CD4-positive, CD25-positive, alpha-beta regulatory T cell (primary cell): ENCODE data around the gene FGD5. TPM values are rescaled to one million over a fixed set of nuclear protein-coding genes. Genes with fewer than 3 reads are reported as not detected.
A peak's percentile ranks its signal among the peaks of the same experiment; 100 is the strongest.

Experiments
- ATAC-seq, 2 donors: fragments of 150-1000 bp; cut with Tn5 transposase; one replicate each; pipeline ENCODE4 v1.10.0; 2021; ENCODE audit warnings: low read depth in 2 of 2, moderate number of reproducible peaks in 2 of 2, moderate library complexity in 1 of 2
- DNase-seq, 3 donors: peaks; one replicate each; pipeline versions ENCODE4 v3.0.0 to v3.0.0-alpha.2; 2012 to 2022; ENCODE audit warnings: mixed read lengths in 1 of 3
- H3K27ac ChIP-seq: one replicate; pipeline ENCODE4 v1.7.0; 2013; ENCODE audit warnings: mild to moderate bottlenecking, low read length; ENCODE audit not compliant: insufficient read depth, poor library complexity, severe bottlenecking
- H3K27me3 ChIP-seq: one replicate; pipeline ENCODE4 v1.7.0; 2013; ENCODE audit warnings: low read length; ENCODE audit not compliant: control insufficient read depth, insufficient read depth
- H3K36me3 ChIP-seq: one replicate; pipeline ENCODE4 v1.7.0; 2013; ENCODE audit warnings: mild to moderate bottlenecking, low read length, moderate library complexity; ENCODE audit not compliant: control insufficient read depth, insufficient read depth
- H3K4me1 ChIP-seq: 2 replicates; pipeline ENCODE4 v1.7.0; 2013; ENCODE audit warnings: mild to moderate bottlenecking, low read length; ENCODE audit not compliant: insufficient read depth, control insufficient read depth, poor library complexity, severe bottlenecking
- H3K4me3 ChIP-seq: one replicate; pipeline ENCODE4 v1.7.0; 2013; ENCODE audit warnings: low read depth, mild to moderate bottlenecking, low read length, moderate library complexity
- H3K9me3 ChIP-seq, 2 experiments: 1 replicate in 1 of 2; 2 replicates in 1 of 2; pipeline ENCODE4 v1.7.0; 2013; ENCODE audit warnings: low read length in 2 of 2, mild to moderate bottlenecking in 1 of 2, moderate library complexity in 1 of 2; ENCODE audit not compliant: control insufficient read depth in 2 of 2
- H3K27ac Mint-ChIP-seq, 3 donors: one replicate each; pipeline ENCODE4 v1.8.0; 2020 to 2022; ENCODE audit warnings: mild to moderate bottlenecking in 3 of 3, mixed read lengths in 3 of 3, moderate library complexity in 2 of 3
- H3K27me3 Mint-ChIP-seq: one replicate; pipeline ENCODE4 v1.8.0; 2022; ENCODE audit warnings: mild to moderate bottlenecking, mixed read lengths
- H3K36me3 Mint-ChIP-seq: one replicate; pipeline ENCODE4 v1.8.0; 2020; ENCODE audit warnings: mixed read lengths
- H3K4me1 Mint-ChIP-seq, 4 donors: one replicate each; pipeline ENCODE4 v1.8.0; 2020 to 2022; ENCODE audit warnings: mixed read lengths in 4 of 4, mild to moderate bottlenecking in 1 of 4
- H3K4me3 Mint-ChIP-seq, 4 donors: one replicate each; pipeline ENCODE4 v1.8.0; 2020 to 2022; ENCODE audit warnings: mild to moderate bottlenecking in 4 of 4, mixed read lengths in 4 of 4, moderate library complexity in 3 of 4
- H3K9me3 Mint-ChIP-seq, 7 donors: one replicate each; pipeline ENCODE4 v1.8.0; 2020 to 2022; ENCODE audit warnings: mixed read lengths in 7 of 7, mild to moderate bottlenecking in 3 of 7, moderate library complexity in 2 of 7
- polyA plus RNA-seq, 4 donors: library from polyadenylated mRNA; unstranded; fragments of 300-500 nt; fragmentation: Illumina TruSeq; gene quantifications; one replicate each; pipeline ENCODE4 v1.2.3, GENCODE V29; 2021
- total RNA-seq: library from RNA; stranded (reverse); gene quantifications from one replicate; pipeline ENCODE4 v1.2.3, GENCODE V29; 2022

The FGD5 gene
- total and polyA plus RNA-seq, 5 donors from 2014 or later: 0.13 to 0.79 TPM; not detected in 3

DNA sequence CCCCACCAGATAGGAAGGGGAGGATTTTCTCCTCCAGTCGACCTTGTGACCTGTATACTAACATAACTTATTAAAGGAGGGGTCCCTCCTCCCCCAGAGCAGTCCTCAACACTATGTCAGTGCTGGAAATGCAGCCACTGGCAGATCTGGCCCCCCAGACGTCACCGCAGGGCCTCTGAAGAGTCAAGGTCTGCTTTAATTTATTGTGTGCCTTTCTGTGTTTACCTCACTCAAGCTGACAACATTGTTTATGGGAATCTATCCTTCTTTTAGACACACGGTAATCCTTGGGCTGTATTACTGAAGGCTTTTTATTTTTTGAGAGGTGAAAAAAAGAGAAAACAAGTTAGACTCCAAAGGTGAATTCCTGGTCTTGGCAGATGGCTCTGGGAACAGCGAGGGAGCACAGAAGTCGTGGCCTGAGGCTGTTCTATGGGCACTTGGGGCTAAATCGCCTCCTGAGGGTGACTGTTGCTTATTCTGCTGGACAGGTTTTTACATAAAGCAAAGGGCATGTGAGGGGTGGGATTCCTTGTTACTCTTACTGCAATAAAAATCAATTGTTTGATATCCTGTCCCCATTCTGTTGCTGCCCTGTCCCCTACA, 115.2 kb downstream of the FGD5 start:
- Mint-ChIP-seq H3K36me3 (no peaks in the 10 kb centered on the region), H3K9me3 (no peaks in the 10 kb centered on the region), H3K27ac (no peak overlapping the region)

DNA sequence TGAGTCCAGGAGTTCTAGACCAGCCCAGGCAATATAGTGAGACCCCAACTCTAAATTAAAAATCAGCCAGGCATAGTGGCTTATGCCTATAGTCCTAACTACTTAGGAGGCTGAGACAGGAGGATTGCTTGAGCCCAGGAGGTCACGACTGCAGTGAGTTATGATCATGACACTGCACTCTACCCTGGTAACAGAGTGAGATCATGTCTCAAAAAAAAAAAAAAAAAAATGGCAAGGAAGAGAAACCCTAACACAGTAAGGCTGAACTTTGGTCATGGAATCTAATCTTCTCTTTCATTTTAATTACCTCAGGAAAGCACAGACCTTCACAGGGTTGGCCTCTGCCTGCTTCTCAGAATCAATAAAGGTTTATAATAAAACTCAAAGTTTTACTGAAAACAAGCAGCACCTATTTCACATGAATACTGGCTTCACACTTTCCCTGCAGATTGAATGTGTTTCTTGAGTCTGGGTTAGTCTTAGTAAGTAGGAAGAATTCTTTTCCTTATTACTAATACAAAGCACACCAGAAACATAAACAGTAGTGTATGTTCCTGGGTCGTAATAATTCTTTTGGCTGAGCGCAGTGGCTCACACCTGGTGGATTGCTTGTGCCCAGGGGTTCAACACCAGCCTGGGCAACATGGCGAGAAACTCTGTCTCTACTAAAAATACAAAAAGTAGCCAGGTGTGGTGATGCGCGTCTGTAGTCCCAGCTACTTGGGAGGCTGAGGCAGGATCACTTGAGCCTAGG, 117.0 kb downstream of the FGD5 start:
- Histone ChIP-seq H3K27me3 (no peaks in the 10 kb centered on the region), H3K4me1 (no peaks in the 10 kb centered on the region), H3K4me3 (no peak overlapping the region), H3K36me3 (peaks cover 3% of the 10 kb centered on the region), H3K9me3 (no peaks in the 10 kb centered on the region), H3K27ac (no peak overlapping the region)
- H3K36me3 Mint-ChIP-seq: no peaks in the 10 kb centered on the region
- H3K4me3 Mint-ChIP-seq: no peak overlapping the region
- no peaks in the 10 kb centered on the region for H3K27me3 Mint-ChIP-seq
- peaks cover 0 to 6% (median 0%) of the 10 kb centered on the region in 4 donors for H3K4me1 Mint-ChIP-seq
- ATAC-seq: no peak
- H3K27ac Mint-ChIP-seq: no peak overlapping the region
- DNase-seq: no peak
- H3K9me3 Mint-ChIP-seq: no peaks in the 10 kb centered on the region

More for the DNA sequence above, 115.2 kb downstream of the FGD5 start:
- ATAC-seq (no peak), DNase-seq (no peak)
- Histone ChIP-seq H3K36me3 (no peaks in the 10 kb centered on the region), H3K4me3 (no peak overlapping the region), H3K27me3 (no peaks in the 10 kb centered on the region), H3K27ac (no peak overlapping the region), H3K9me3 (no peaks in the 10 kb centered on the region), H3K4me1 (no peaks in the 10 kb centered on the region)
- Mint-ChIP-seq H3K27me3 (no peaks in the 10 kb centered on the region), H3K4me1 (no peaks in the 10 kb centered on the region), H3K4me3 (no peak overlapping the region)

DNA sequence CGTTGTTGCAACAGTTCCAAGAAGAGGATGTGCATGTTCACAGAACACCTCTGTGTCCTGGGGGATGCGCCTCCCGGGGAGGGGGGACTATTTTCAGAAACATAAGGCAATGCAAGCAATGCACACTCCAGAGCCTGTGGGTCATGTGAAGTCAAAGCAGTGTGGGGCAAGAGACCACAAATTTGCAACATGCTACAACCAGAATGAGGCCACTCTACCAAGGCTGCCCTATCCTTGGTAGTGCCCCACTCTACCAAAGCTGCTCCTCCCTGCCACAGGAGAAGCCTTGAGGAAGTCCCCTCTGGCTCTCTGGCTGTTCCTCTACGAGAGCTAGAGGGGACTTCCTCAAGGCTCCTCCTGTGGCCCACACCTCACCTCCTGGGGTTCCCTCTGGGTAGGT, 120.2 kb downstream of the FGD5 start:
- no peaks in the 10 kb centered on the region for H3K9me3 ChIP-seq
- peaks cover 8 to 24% (median 16%) of the 10 kb centered on the region in 4 donors for H3K4me1 Mint-ChIP-seq
- ATAC-seq (no peak), DNase-seq (no peak)
- no peak overlapping the region for H3K4me3 Mint-ChIP-seq
- no peaks in the 10 kb centered on the region for H3K4me1 ChIP-seq
- H3K27me3 Mint-ChIP-seq: no peaks in the 10 kb centered on the region
- H3K36me3 ChIP-seq: peaks cover 15% of the 10 kb centered on the region
- H3K36me3 Mint-ChIP-seq: peaks cover 3% of the 10 kb centered on the region
- no peaks in the 10 kb centered on the region for H3K27me3 ChIP-seq
- H3K27ac Mint-ChIP-seq: peak overlapping the region in 1 of 3 donors; percentile 85
- H3K9me3 Mint-ChIP-seq: no peaks in the 10 kb centered on the region
- no peak overlapping the region for H3K27ac ChIP-seq
- no peak overlapping the region for H3K4me3 ChIP-seq

DNA sequence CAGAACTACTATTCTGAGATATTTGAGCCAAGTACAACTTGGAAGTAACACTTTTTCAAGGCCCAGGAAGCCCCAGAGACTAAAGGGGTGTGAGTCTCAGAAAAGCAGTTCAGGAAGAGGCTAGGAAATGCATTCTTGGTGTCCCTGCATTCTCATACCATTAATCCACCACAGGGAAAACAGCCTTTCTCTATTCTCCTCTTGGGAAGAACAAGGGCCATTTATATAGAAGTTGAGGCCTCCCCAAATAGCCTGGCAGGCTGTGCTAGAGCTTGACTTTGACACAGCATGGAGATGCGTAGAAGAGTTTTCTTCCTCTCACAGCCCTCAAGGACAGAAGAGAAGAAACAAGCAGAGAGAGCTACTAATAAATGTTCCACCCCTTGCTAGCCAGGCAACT, 123.1 kb downstream of the FGD5 start:
- Mint-ChIP-seq H3K4me1 (peaks cover 19 to 34% (median 31%) of the 10 kb centered on the region in 4 donors), H3K9me3 (no peaks in the 10 kb centered on the region), H3K36me3 (peaks cover 11% of the 10 kb centered on the region), H3K27ac (no peak overlapping the region), H3K27me3 (no peaks in the 10 kb centered on the region), H3K4me3 (no peak overlapping the region)
- DNase-seq (no peak), ATAC-seq (no peak)
- Histone ChIP-seq H3K27ac (no peak overlapping the region), H3K9me3 (no peaks in the 10 kb centered on the region), H3K4me3 (no peak overlapping the region), H3K4me1 (peaks cover 13% of the 10 kb centered on the region), H3K27me3 (no peaks in the 10 kb centered on the region), H3K36me3 (peaks cover 28% of the 10 kb centered on the region)

DNA sequence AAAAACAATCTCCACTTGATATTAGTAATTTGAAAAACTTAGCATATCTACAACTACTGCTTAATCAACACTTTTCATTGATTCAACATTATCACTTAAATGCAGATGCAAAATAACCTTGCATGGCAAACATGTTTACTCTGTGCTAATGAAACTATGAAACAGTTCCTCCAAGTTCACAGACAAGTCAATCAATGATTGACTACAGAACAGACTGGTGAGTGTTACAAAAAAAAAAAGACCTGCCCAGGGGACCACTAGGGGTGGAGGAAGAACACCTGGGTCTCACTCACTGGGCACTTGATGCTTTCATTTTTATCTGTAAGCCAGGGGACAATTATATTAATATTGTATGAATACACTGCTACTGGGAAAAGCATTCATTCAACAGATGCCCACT, 124.3 kb downstream of the FGD5 start:
- Mint-ChIP-seq H3K27me3 (peaks cover under 1% of the 10 kb centered on the region), H3K27ac (no peak overlapping the region), H3K9me3 (no peaks in the 10 kb centered on the region), H3K4me1 (peaks cover 21 to 36% (median 31%) of the 10 kb centered on the region in 4 donors), H3K36me3 (peaks cover 11% of the 10 kb centered on the region), H3K4me3 (peak overlapping the region in 2 of 4 donors; percentile 23 to 66)
- no peak for ATAC-seq
- DNase-seq: no peak
- H3K4me1 ChIP-seq: peaks cover 13% of the 10 kb centered on the region
- H3K4me3 ChIP-seq: no peak overlapping the region
- H3K27ac ChIP-seq: no peak overlapping the region
- peaks cover 28% of the 10 kb centered on the region for H3K36me3 ChIP-seq
- no peaks in the 10 kb centered on the region for H3K9me3 ChIP-seq
- no peaks in the 10 kb centered on the region for H3K27me3 ChIP-seq

DNA sequence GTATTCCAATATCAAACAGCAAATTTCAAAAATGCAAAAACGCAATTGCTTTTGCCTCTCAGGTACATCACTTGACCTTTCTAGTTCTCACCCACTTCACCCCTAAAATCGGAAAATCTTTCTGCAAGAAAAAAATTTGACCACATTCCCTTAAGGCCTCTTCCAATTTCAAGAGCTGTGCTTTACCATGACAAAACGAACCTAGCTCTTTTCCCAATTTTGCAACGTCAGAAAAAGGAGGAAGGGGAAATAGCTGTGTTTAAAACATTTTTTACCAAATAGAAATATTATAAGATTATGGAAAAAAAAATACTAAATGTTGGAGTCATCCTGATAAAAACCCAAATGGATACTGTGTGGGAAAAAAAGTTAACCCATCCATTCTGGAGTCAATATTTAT, 127.5 kb downstream of the FGD5 start:
- Mint-ChIP-seq H3K27me3 (peaks cover 4% of the 10 kb centered on the region), H3K9me3 (no peaks in the 10 kb centered on the region), H3K4me1 (peaks cover 26 to 62% (median 49%) of the 10 kb centered on the region in 4 donors), H3K36me3 (peaks cover 14% of the 10 kb centered on the region), H3K27ac (peak overlapping the region; percentile 83 to 97 (median 95)), H3K4me3 (peak overlapping the region; percentile 91 to 96 (median 93))
- no peak for DNase-seq
- ATAC-seq: no peak
- no peaks in the 10 kb centered on the region for H3K9me3 ChIP-seq
- H3K27me3 ChIP-seq: no peaks in the 10 kb centered on the region
- peak overlapping the region; percentile 89 for H3K4me3 ChIP-seq
- H3K4me1 ChIP-seq: peaks cover 31% of the 10 kb centered on the region
- H3K27ac ChIP-seq: peak overlapping the region; percentile 97
- peaks cover 25% of the 10 kb centered on the region for H3K36me3 ChIP-seq

DNA sequence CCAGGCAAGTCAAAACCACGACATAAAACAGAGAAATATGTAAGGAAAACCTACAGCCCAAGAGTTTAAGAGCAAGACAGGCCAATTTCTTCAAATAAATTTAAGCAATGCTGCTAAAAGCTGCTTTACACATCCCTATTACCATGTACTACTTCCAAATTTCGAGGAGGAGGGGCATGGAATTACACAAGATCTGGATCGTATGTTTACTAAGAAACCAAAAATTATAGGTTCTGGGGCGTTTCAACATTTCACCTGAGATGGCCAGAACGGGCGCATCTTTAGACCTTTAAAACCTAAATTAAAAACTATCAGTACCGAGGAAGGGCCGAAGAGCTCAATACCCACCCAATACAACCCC, 128.0 kb downstream of the FGD5 start:
- no peak for DNase-seq
- H3K36me3 ChIP-seq: peaks cover 25% of the 10 kb centered on the region
- no peak for ATAC-seq
- H3K9me3 ChIP-seq: no peaks in the 10 kb centered on the region
- H3K36me3 Mint-ChIP-seq: peaks cover 14% of the 10 kb centered on the region
- peak overlapping the region; percentile 89 for H3K4me3 ChIP-seq
- peaks cover 31% of the 10 kb centered on the region for H3K4me1 ChIP-seq
- no peaks in the 10 kb centered on the region for H3K9me3 Mint-ChIP-seq
- peaks cover 26 to 61% (median 47%) of the 10 kb centered on the region in 4 donors for H3K4me1 Mint-ChIP-seq
- H3K4me3 Mint-ChIP-seq: peak overlapping the region; percentile 91 to 96 (median 93)
- peaks cover 4% of the 10 kb centered on the region for H3K27me3 Mint-ChIP-seq
- no peaks in the 10 kb centered on the region for H3K27me3 ChIP-seq
- peak overlapping the region; percentile 97 for H3K27ac ChIP-seq
- H3K27ac Mint-ChIP-seq: peak overlapping the region; percentile 92 to 97 (median 95)
